Fibroblast of gingiva (primary cell): ENCODE measurements around the gene GET4.
A peak's percentile ranks its signal among the peaks of the same experiment; 100 is the strongest.

Experiments
- DNase-seq: peaks from one replicate; pipeline ENCODE4 v3.0.0-alpha.2; 2011; ENCODE audit warnings: low read depth

Gene GET4

GRCh38 chr7:876077-876971 is at the start of gene GET4:
Gene GET4 (plus strand): TSS chr7:876554. CDS start chr7:876646, 92 bp downstream.
- peak; percentile 98 for DNase-seq

- no peak for DNase-seq
Measured at GRCh38 chr7:828793-829561, 47.4 kb upstream of the GET4 start.

GRCh38 chr7:830069-830468 is 46.3 kb upstream of the GET4 start:
- DNase-seq, result no peak

GRCh38 chr7:831596-832166 is 44.7 kb upstream of the GET4 start:
- peak; percentile 82 for DNase-seq

- peak; percentile 51 for DNase-seq
Measured at GRCh38 chr7:832167-832967, 44.0 kb upstream of the GET4 start, which contains the start of gene SUN1. Gene SUN1 (plus strand): TSS chr7:832476. CDS start chr7:832525, 49 bp downstream.

- DNase-seq, result no peak
Measured at GRCh38 chr7:832968-833424, 43.4 kb upstream of the GET4 start.

- no peak for DNase-seq
Measured at GRCh38 chr7:833601-834258, 42.6 kb upstream of the GET4 start.

GRCh38 chr7:834277-834676 is 42.1 kb upstream of the GET4 start:
- no peak for DNase-seq

- DNase-seq, result no peak
Measured at GRCh38 chr7:835021-835420, 41.3 kb upstream of the GET4 start.

- no peak for DNase-seq
Measured at GRCh38 chr7:835485-836401, 40.6 kb upstream of the GET4 start.

- DNase-seq, result peak; percentile 51
Measured at GRCh38 chr7:836429-836828, 39.9 kb upstream of the GET4 start.

GRCh38 chr7:837001-837400 is 39.4 kb upstream of the GET4 start:
- DNase-seq, result no peak

GRCh38 chr7:840001-840600 is 36.3 kb upstream of the GET4 start:
- no peak for DNase-seq

- DNase-seq, result no peak
Measured at GRCh38 chr7:841943-842342, 34.4 kb upstream of the GET4 start.

GRCh38 chr7:842431-843031 is 33.8 kb upstream of the GET4 start:
- peak; percentile 14 for DNase-seq

GRCh38 chr7:843230-843629 is 33.1 kb upstream of the GET4 start:
- no peak for DNase-seq

- DNase-seq, result no peak
Measured at GRCh38 chr7:844043-844442, 32.3 kb upstream of the GET4 start.

GRCh38 chr7:844514-844913 is 31.8 kb upstream of the GET4 start:
- DNase-seq, result no peak

GRCh38 chr7:845091-845490 is 31.3 kb upstream of the GET4 start:
- DNase-seq, result no peak
